K562 (cell line): ENCODE data around the gene CD244. TPM values are rescaled to one million over a fixed set of nuclear protein-coding genes. Genes with fewer than 3 reads are reported as not detected.

Experiments
- ATAC-seq: fragments of 200-7000 bp; cut with Tn5 transposase; 3 replicates; pipeline ENCODE4 v1.9.1; 2020; ENCODE audit warnings: moderate library complexity
- BruUV-seq: library from RNA; stranded (reverse); fragments of 400-500 nt; replicated peaks from 2 replicates; lab custom pipeline; 2021; lab: Mats Ljungman, UMichigan
- CTCF ChIA-PET: fragments of 300-600 bp; formaldehyde crosslinking; extraction: SDS; loops from one replicate; lab custom pipeline; 2021; ENCODE audit warnings: low intra/inter-chr PET ratio; lab: Yijun Ruan, JAX
- POLR2A ChIA-PET: fragments of 300-600, 350-650 bp; sonication (Branson Sonifier 250); formaldehyde crosslinking; extraction: SDS; loops from one replicate; lab custom pipeline; 2021; ENCODE audit warnings: antibody characterized with exemption, inconsistent platforms; lab: Yijun Ruan, JAX
- DNase-seq, 4 experiments: peaks; one replicate each; pipeline versions ENCODE4 v3.0.0 to v3.0.0-alpha.2; 2011 to 2018; ENCODE audit warnings: low spot score in 3 of 4, mixed read lengths in 3 of 4; ENCODE audit errors: extremely low read depth in 1 of 4
- FAIRE-seq: peaks from 2 replicates; lab custom pipeline; 2011; peaks lifted over from hg19 to GRCh38; lab: Jason Lieb, UNC
- H2AFZ ChIP-seq: 2 replicates; pipeline ENCODE4 v1.6.0; 2011; ENCODE audit warnings: low read depth, low read length, control low read depth, inconsistent platforms
- H3K27ac ChIP-seq: fragments of 200-600 bp; 3 replicates; pipeline ENCODE4 v1.8.0; 2011; ENCODE audit warnings: low read depth, mild to moderate bottlenecking, control low read depth, inconsistent platforms, low read length, moderate library complexity, mixed read lengths; ENCODE audit errors: extremely low read depth
- H3K27me3 ChIP-seq, 2 experiments: fragments of 300-600 bp in 1 of 2; 2 replicates in 1 of 2; 3 replicates in 1 of 2; pipeline versions ENCODE4 v1.6.0 to v1.8.0; 2011; ENCODE audit warnings: inconsistent platforms in 2 of 2, low read length in 2 of 2, mild to moderate bottlenecking in 1 of 2, mixed read lengths in 1 of 2, moderate library complexity in 1 of 2; ENCODE audit not compliant: control insufficient read depth in 2 of 2, insufficient read depth in 2 of 2
- H3K36me3 ChIP-seq: fragments of 300-600 bp; 3 replicates; pipeline ENCODE4 v1.8.0; 2011; ENCODE audit warnings: mild to moderate bottlenecking, low read length, inconsistent platforms; ENCODE audit not compliant: control insufficient read depth, insufficient read depth
- H3K4me1 ChIP-seq, 2 experiments: fragments of 200-600 bp in 1 of 2; replicated peaks in 1 of 2; 2 replicates in 1 of 2; 3 replicates in 1 of 2; pipeline versions ENCODE4 v1.5.1 to v1.8.0; 2011; ENCODE audit warnings: inconsistent platforms in 2 of 2, low read length in 2 of 2, mild to moderate bottlenecking in 1 of 2, mixed read lengths in 1 of 2, moderate library complexity in 1 of 2; ENCODE audit not compliant: control insufficient read depth in 2 of 2, insufficient read depth in 2 of 2
- H3K4me2 ChIP-seq: 2 replicates; pipeline ENCODE4 v1.6.1; 2011; ENCODE audit warnings: low read length, control low read depth, inconsistent platforms, mixed read lengths; ENCODE audit not compliant: insufficient read depth
- H3K4me3 ChIP-seq: fragments of 200-600 bp; sonication (generic), shearing (Covaris generic); 2 replicates; pipeline ENCODE4 v1.5.1; 2016; ENCODE audit warnings: control low read depth, inconsistent platforms
- H3K79me2 ChIP-seq: fragments of 200-600 bp; 3 replicates; pipeline ENCODE4 v1.8.0; 2011; ENCODE audit warnings: low read length, inconsistent platforms; ENCODE audit not compliant: control insufficient read depth, insufficient read depth
- H3K9ac ChIP-seq, 2 experiments: 2 replicates each; pipeline versions ENCODE4 v1.6.0 to v1.6.1; 2011; ENCODE audit warnings: low read depth in 2 of 2, low read length in 2 of 2, control low read depth in 1 of 2, inconsistent platforms in 1 of 2, mild to moderate bottlenecking in 1 of 2, mixed read lengths in 1 of 2; ENCODE audit not compliant: insufficient read depth in 1 of 2
- H3K9me1 ChIP-seq: one replicate; pipeline ENCODE4 v1.6.0; 2011; ENCODE audit warnings: inconsistent platforms, mild to moderate bottlenecking, low read length, moderate library complexity; ENCODE audit not compliant: control insufficient read depth, insufficient read depth
- H3K9me3 ChIP-seq: replicated peaks from 2 replicates; pipeline ENCODE4 v1.5.1; 2011; ENCODE audit warnings: low read depth, low read length, inconsistent platforms; ENCODE audit not compliant: control insufficient read depth, insufficient read depth
- H4K20me1 ChIP-seq: replicated peaks from 2 replicates; pipeline ENCODE4 v1.6.1; 2011; ENCODE audit warnings: low read length, inconsistent platforms, mixed read lengths; ENCODE audit not compliant: control insufficient read depth, insufficient read depth
- FOXK2 ChIP-seq, 2 experiments: fragments of 450-650 bp; IDR thresholded peaks in 1 of 2; conservative IDR thresholded peaks in 1 of 2; 2 replicates each; pipeline ENCODE4 v1.6.1; 2016; ENCODE audit warnings: low read depth in 2 of 2, mild to moderate bottlenecking in 1 of 2
- ILK ChIP-seq: fragments of 450-650 bp; IDR thresholded peaks from 2 replicates; pipeline ENCODE4 v1.6.1; 2016; ENCODE audit warnings: missing genetic modification characterization, low read depth, mild to moderate bottlenecking, missing compliant biosample characterization, moderate library complexity, borderline replicate concordance
- KLF1 ChIP-seq: fragments of 450-650 bp; IDR thresholded peaks from 2 replicates; pipeline ENCODE4 v1.6.1; 2016; ENCODE audit warnings: missing genetic modification characterization, missing compliant biosample characterization
- LCOR ChIP-seq: sonication (generic); formaldehyde crosslinking; IDR thresholded peaks from 2 replicates; pipeline ENCODE4 v1.8.0; 2022; ENCODE audit warnings: mild to moderate bottlenecking, missing genetic modification reagents
- RBM25 ChIP-seq: fragments of 200-400 bp; formaldehyde crosslinking; IDR thresholded peaks from 2 replicates; pipeline ENCODE4 v1.6.1; 2018; ENCODE audit warnings: low read length, low read depth, moderate library complexity; ENCODE audit not compliant: severe bottlenecking
- SIX5 ChIP-seq, 2 experiments: IDR thresholded peaks; 2 replicates each; pipeline ENCODE4 v1.6.1; 2011; ENCODE audit warnings: low read length in 2 of 2, borderline replicate concordance in 1 of 2, low read depth in 1 of 2, mild to moderate bottlenecking in 1 of 2, moderate library complexity in 1 of 2; ENCODE audit not compliant: insufficient read depth in 1 of 2
- ZBTB7A ChIP-seq: IDR thresholded peaks from 2 replicates; pipeline ENCODE4 v1.6.1; 2011; ENCODE audit warnings: low read depth, mild to moderate bottlenecking, low read length, moderate library complexity, borderline replicate concordance; ENCODE audit not compliant: control insufficient read depth
- ZNF146 ChIP-seq: IDR thresholded peaks from one replicate; pipeline ENCODE4 v1.6.1; 2018; ENCODE audit warnings: missing compliant biosample characterization; ENCODE audit not compliant: unreplicated experiment
- ZNF668 ChIP-seq: fragments of 250-450 bp; sonication (Bioruptor Pico); IDR thresholded peaks from 2 replicates; pipeline ENCODE4 v1.8.0; 2022; ENCODE audit warnings: mild to moderate bottlenecking, inconsistent platforms
- WGBS: fragments of 100-300 bp; shearing (Covaris generic); methylation state at CpG from one replicate; pipeline ENCODE4 v1.1.6; 2016; ENCODE audit warnings: low coverage, mixed read lengths; ENCODE audit not compliant: insufficient coverage; ENCODE audit errors: missing lambda C conversion rate; 5-methylcytosine and 5-hydroxymethylcytosine counted together
- in situ Hi-C: fragments of 300-500 bp; cut with MboI; formaldehyde crosslinking; loops from 4 replicates; pipeline ENCODE4 v1.15.0; 2018; ENCODE audit warnings: inconsistent platforms, mixed read lengths
- intact Hi-C: fragments of 100-400 bp; cut with micrococcal nuclease; formaldehyde crosslinking; loops from 2 replicates; pipeline ENCODE4 v1.14.2; 2022
- polyA plus RNA-seq, 8 experiments: library from polyadenylated mRNA; depleted of rRNA in 4 of 8; stranded (reverse) in 5 of 8; unstranded in 3 of 8; fragments of >200 nt; fragmentation: Nextera tagmentation in 2 of 8; fragmentation: Illumina TruSeq in 1 of 8; extraction: Ambion mirVana in 2 of 8; extraction: Trizol in 1 of 8; gene quantifications; 2 replicates each; pipeline versions ENCODE4 v1.2.1 to v1.2.3, GENCODE V29; 2011 to 2014; ENCODE audit warnings: inconsistent platforms in 1 of 8, missing spikeins in 1 of 8
- total RNA-seq, 7 experiments: library from RNA; depleted of rRNA in 6 of 7; stranded (reverse); fragments of >200 nt in 6 of 7; fragmentation: Illumina TruSeq in 2 of 7; extraction: Trizol in 2 of 7; gene quantifications; 2 replicates each; pipeline versions ENCODE4 v1.2.1 to v1.2.3, GENCODE V29; 2011 to 2021; ENCODE audit warnings: low replicate concordance in 1 of 7
- TF ChIP-seq, protein P1 (sequence below): fragments of 450-650 bp; formaldehyde crosslinking; IDR thresholded peaks from 2 replicates; pipeline ENCODE4 v1.4.0; 2020; ENCODE audit warnings: mild to moderate bottlenecking, moderate library complexity
- TF ChIP-seq, protein P2 (sequence below): fragments of 250-450 bp; sonication (Bioruptor Pico); IDR thresholded peaks from 2 replicates; pipeline ENCODE4 v1.5.0; 2021
- TF ChIP-seq, protein P3 (sequence below): fragments of 450-650 bp; IDR thresholded peaks from 2 replicates; pipeline ENCODE4 v1.6.1; 2016; ENCODE audit warnings: low read depth

The CD244 gene
- total and polyA plus RNA-seq, 9 of the 15 experiments (the other 6 are each of a cell fraction or from before 2014, with no cell fraction given) = not detected

DNA sequence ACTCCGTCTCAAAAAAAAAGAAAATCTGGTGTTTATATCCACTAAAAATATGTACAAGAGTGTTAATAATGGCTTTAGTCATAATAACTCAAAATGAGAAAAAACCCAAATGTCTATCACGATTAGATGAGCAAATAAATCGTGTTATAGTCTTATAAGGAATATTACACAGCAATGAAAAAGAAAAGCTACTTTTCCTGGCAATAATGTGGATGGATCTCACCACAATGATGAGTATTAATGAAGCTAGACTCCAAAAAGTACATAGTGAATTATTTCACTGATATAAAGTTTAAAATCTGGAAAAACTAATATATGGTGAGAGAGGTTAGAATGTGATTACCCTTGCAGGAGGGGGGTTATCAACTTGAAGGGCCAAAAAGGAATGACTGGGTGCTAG is 9.7 kb downstream of the CD244 start:
- FAIRE-seq (no peak), ATAC-seq (no peak), DNase-seq (no peak)
- no peaks in the 10 kb centered on the region for H4K20me1 ChIP-seq
- H3K4me1 ChIP-seq = no peaks in the 10 kb centered on the region
- POLR2A ChIA-PET = interaction anchor here (0.6 kb wide), 2 partner anchors 193 to 558 kb away, joined by 3 read pairs; partner anchors contain the start of gene USF1
- no peaks in the 10 kb centered on the region for H3K36me3 ChIP-seq
- no peak overlapping the region for H3K4me3 ChIP-seq
- CTCF ChIA-PET = no interaction called here
- H3K27ac ChIP-seq = no peak overlapping the region
- in situ Hi-C loops = no loop called here
- BruUV-seq = no TSS peak
- no peak overlapping the region for H3K9ac ChIP-seq
- intact Hi-C loops = no loop called here
- H3K4me2 ChIP-seq = no peak overlapping the region
- no peak overlapping the region for H2AFZ ChIP-seq
- TF ChIP-seq SIX5 (IDR thresholded peaks at IDR 0.05; ENCODE audit: borderline replicate concordance in 1 of 2, insufficient read depth in 1 of 2, low read depth in 1 of 2, low read length in 2 of 2) = no peak
- TF ChIP-seq FOXK2 (conservative IDR thresholded peaks at IDR 0.05 in 1 of 2, IDR thresholded peaks at IDR 0.05 in 1 of 2; ENCODE audit: low read depth in 2 of 2) = no peak
- no peak for TF ChIP-seq ZNF668 (CRISPR knock-in tag)
- TF ChIP-seq, protein P1, sequence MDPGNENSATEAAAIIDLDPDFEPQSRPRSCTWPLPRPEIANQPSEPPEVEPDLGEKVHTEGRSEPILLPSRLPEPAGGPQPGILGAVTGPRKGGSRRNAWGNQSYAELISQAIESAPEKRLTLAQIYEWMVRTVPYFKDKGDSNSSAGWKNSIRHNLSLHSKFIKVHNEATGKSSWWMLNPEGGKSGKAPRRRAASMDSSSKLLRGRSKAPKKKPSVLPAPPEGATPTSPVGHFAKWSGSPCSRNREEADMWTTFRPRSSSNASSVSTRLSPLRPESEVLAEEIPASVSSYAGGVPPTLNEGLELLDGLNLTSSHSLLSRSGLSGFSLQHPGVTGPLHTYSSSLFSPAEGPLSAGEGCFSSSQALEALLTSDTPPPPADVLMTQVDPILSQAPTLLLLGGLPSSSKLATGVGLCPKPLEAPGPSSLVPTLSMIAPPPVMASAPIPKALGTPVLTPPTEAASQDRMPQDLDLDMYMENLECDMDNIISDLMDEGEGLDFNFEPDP (CRISPR knock-in tag) = no peak
- peak; percentile 45 for TF ChIP-seq RBM25
- TF ChIP-seq ZNF146 = peak; percentile 93
- no peak for TF ChIP-seq LCOR (CRISPR knock-in tag)
- no peak for TF ChIP-seq KLF1
- TF ChIP-seq, protein P2, sequence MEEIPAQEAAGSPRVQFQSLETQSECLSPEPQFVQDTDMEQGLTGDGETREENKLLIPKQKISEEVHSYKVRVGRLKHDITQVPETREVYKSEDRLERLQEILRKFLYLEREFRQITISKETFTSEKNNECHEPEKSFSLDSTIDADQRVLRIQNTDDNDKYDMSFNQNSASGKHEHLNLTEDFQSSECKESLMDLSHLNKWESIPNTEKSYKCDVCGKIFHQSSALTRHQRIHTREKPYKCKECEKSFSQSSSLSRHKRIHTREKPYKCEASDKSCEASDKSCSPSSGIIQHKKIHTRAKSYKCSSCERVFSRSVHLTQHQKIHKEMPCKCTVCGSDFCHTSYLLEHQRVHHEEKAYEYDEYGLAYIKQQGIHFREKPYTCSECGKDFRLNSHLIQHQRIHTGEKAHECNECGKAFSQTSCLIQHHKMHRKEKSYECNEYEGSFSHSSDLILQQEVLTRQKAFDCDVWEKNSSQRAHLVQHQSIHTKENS (CRISPR knock-in tag) = no peak
- no peak for TF ChIP-seq ZBTB7A
- TF ChIP-seq ILK = no peak
- TF ChIP-seq, protein P3, sequence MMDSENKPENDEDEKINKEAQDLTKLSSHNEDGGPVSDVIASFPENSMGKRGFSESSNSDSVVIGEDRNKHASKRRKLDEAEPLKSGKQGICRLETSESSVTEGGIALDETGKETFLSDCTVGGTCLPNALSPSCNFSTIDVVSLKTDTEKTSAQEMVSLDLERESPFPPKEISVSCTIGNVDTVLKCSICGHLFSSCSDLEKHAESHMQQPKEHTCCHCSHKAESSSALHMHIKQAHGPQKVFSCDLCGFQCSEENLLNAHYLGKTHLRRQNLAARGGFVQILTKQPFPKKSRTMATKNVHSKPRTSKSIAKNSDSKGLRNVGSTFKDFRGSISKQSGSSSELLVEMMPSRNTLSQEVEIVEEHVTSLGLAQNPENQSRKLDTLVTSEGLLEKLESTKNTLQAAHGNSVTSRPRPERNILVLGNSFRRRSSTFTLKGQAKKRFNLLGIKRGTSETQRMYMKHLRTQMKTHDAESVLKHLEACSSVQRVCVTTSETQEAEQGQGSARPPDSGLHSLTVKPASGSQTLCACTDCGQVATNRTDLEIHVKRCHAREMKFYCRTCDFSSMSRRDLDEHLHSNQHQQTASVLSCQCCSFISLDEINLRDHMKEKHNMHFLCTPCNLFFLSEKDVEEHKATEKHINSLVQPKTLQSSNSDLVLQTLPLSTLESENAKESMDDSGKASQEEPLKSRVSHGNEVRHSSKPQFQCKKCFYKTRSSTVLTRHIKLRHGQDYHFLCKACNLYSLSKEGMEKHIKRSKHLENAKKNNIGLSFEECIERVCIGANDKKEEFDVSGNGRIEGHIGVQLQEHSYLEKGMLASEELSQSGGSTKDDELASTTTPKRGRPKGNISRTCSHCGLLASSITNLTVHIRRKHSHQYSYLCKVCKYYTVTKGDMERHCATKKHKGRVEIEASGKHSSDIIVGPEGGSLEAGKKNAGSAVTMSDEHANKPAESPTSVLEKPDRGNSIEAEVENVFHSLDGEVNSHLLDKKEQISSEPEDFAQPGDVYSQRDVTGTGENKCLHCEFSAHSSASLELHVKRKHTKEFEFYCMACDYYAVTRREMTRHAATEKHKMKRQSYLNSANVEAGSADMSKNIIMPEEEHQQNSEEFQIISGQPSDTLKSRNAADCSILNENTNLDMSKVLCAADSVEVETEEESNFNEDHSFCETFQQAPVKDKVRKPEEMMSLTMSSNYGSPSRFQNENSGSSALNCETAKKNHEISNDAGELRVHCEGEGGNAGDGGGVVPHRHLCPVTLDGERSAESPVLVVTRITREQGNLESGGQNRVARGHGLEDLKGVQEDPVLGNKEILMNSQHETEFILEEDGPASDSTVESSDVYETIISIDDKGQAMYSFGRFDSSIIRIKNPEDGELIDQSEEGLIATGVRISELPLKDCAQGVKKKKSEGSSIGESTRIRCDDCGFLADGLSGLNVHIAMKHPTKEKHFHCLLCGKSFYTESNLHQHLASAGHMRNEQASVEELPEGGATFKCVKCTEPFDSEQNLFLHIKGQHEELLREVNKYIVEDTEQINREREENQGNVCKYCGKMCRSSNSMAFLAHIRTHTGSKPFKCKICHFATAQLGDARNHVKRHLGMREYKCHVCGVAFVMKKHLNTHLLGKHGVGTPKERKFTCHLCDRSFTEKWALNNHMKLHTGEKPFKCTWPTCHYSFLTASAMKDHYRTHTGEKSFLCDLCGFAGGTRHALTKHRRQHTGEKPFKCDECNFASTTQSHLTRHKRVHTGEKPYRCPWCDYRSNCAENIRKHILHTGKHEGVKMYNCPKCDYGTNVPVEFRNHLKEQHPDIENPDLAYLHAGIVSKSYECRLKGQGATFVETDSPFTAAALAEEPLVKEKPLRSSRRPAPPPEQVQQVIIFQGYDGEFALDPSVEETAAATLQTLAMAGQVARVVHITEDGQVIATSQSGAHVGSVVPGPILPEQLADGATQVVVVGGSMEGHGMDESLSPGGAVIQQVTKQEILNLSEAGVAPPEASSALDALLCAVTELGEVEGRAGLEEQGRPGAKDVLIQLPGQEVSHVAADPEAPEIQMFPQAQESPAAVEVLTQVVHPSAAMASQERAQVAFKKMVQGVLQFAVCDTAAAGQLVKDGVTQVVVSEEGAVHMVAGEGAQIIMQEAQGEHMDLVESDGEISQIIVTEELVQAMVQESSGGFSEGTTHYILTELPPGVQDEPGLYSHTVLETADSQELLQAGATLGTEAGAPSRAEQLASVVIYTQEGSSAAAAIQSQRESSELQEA = no peak
- H3K9me3 ChIP-seq = no peaks in the 10 kb centered on the region
- H3K9me1 ChIP-seq = no peaks in the 10 kb centered on the region
- 9% methylated on average over 3 of the region's 3 CpGs for WGBS
- no peaks in the 10 kb centered on the region for H3K79me2 ChIP-seq
- peaks cover 0 to 9% of the 10 kb centered on the region in 2 experiments; a peak in 2 of 5 replicates for H3K27me3 ChIP-seq
